Measurements from ENCODE around the gene MEX3A.

The MEX3A gene

GRCh38 chr1:156113282-156113950, 31.2 kb upstream of the MEX3A start:
- DNase-seq: no peak
- Histone ChIP-seq H3K4me3 (ENCODE audit: low read length) (no peak overlapping the region), H3K9me2 (replicated peaks; ENCODE audit: insufficient read depth, low read length) (no peaks in the 10 kb centered on the region), H3F3A (ENCODE audit: insufficient read depth, low read length) (no peaks in the 10 kb centered on the region), H3K79me2 (ENCODE audit: low read length) (no peaks in the 10 kb centered on the region), H4K20me1 (ENCODE audit: insufficient read depth, low read length) (no peaks in the 10 kb centered on the region), H3K9ac (ENCODE audit: low read length) (no peak overlapping the region), H3K4me1 (ENCODE audit: low read length) (peaks cover 10% of the 10 kb centered on the region), H3K9me3 (replicated peaks; ENCODE audit: insufficient read depth, low read length) (no peaks in the 10 kb centered on the region), H3K27me3 (replicated peaks; ENCODE audit: insufficient read depth, low read length) (peaks cover 5% of the 10 kb centered on the region; the same call in 1 of the 2 replicates), H3K27ac (ENCODE audit: low read length) (no peak overlapping the region), H3K4me2 (ENCODE audit: low read depth, low read length) (no peak overlapping the region), H2AFZ (ENCODE audit: low read length) (no peak overlapping the region), H3K36me3 (replicated peaks; ENCODE audit: insufficient read depth, low read length) (no peaks in the 10 kb centered on the region)
- TF ChIP-seq EZH2phosphoT487 (IDR thresholded peaks at IDR 0.05; ENCODE audit: low read length) (no peak), CTCF (IDR thresholded peaks at IDR 0.05; ENCODE audit: low read length) (no peak), EZH2 (optimal IDR thresholded peaks at IDR 0.05; ENCODE audit: low read depth, low read length) (no peak)

GRCh38 chr1:156112276-156113137, 30.2 kb upstream of the MEX3A start:
- TF ChIP-seq EZH2phosphoT487 (IDR thresholded peaks at IDR 0.05; ENCODE audit: low read length) (no peak), CTCF (IDR thresholded peaks at IDR 0.05; ENCODE audit: low read length) (no peak), EZH2 (optimal IDR thresholded peaks at IDR 0.05; ENCODE audit: low read depth, low read length) (no peak)
- Histone ChIP-seq H3K79me2 (ENCODE audit: low read length) (no peaks in the 10 kb centered on the region), H4K20me1 (ENCODE audit: insufficient read depth, low read length) (no peaks in the 10 kb centered on the region), H3K27ac (ENCODE audit: low read length) (no peak overlapping the region), H3K4me3 (ENCODE audit: low read length) (no peak overlapping the region), H3K4me1 (ENCODE audit: low read length) (peaks cover 11% of the 10 kb centered on the region), H3K9ac (ENCODE audit: low read length) (no peak overlapping the region), H3K36me3 (replicated peaks; ENCODE audit: insufficient read depth, low read length) (no peaks in the 10 kb centered on the region), H3K9me2 (replicated peaks; ENCODE audit: insufficient read depth, low read length) (no peaks in the 10 kb centered on the region), H2AFZ (ENCODE audit: low read length) (no peak overlapping the region), H3K4me2 (ENCODE audit: low read depth, low read length) (no peak overlapping the region), H3K27me3 (replicated peaks; ENCODE audit: insufficient read depth, low read length) (peaks cover 5% of the 10 kb centered on the region; the same call in 1 of the 2 replicates), H3K9me3 (replicated peaks; ENCODE audit: insufficient read depth, low read length) (no peaks in the 10 kb centered on the region), H3F3A (ENCODE audit: insufficient read depth, low read length) (peaks cover under 1% of the 10 kb centered on the region; the same call in 1 of the 2 replicates)
- no peak for DNase-seq

GRCh38 chr1:156111355-156111962, 29.2 kb upstream of the MEX3A start:
- no peak overlapping the region for H3K27ac ChIP-seq (ENCODE audit: low read length)
- no peak overlapping the region for H3K4me3 ChIP-seq (ENCODE audit: low read length)
- H3K4me2 ChIP-seq (ENCODE audit: low read depth, low read length): no peak overlapping the region
- H3K4me1 ChIP-seq (ENCODE audit: low read length): peaks cover 20% of the 10 kb centered on the region
- no peaks in the 10 kb centered on the region for H3K9me3 ChIP-seq (replicated peaks; ENCODE audit: insufficient read depth, low read length)
- H3K9me2 ChIP-seq (replicated peaks; ENCODE audit: insufficient read depth, low read length): no peaks in the 10 kb centered on the region
- no peak overlapping the region for H3K9ac ChIP-seq (ENCODE audit: low read length)
- H3K27me3 ChIP-seq (replicated peaks; ENCODE audit: insufficient read depth, low read length): peaks cover 5% of the 10 kb centered on the region; the same call in 1 of the 2 replicates
- H3K36me3 ChIP-seq (replicated peaks; ENCODE audit: insufficient read depth, low read length): no peaks in the 10 kb centered on the region
- H3F3A ChIP-seq (ENCODE audit: insufficient read depth, low read length): peaks cover 10% of the 10 kb centered on the region; the same call in 1 of the 2 replicates
- H4K20me1 ChIP-seq (ENCODE audit: insufficient read depth, low read length): no peaks in the 10 kb centered on the region
- no peak overlapping the region for H2AFZ ChIP-seq (ENCODE audit: low read length)
- DNase-seq: no peak
- no peaks in the 10 kb centered on the region for H3K79me2 ChIP-seq (ENCODE audit: low read length)
- TF ChIP-seq CTCF (IDR thresholded peaks at IDR 0.05; ENCODE audit: low read length) (no peak), EZH2phosphoT487 (IDR thresholded peaks at IDR 0.05; ENCODE audit: low read length) (no peak), EZH2 (optimal IDR thresholded peaks at IDR 0.05; ENCODE audit: low read depth, low read length) (no peak)

Data from MM.1S (cell line).